ELR (cell line): ENCODE measurements around the gene TTC16.

ENCODE experiments used
- DNase-seq: peaks from one replicate; pipeline ENCODE4 v3.0.0-alpha.2; 2015; ENCODE audit warnings: low read depth

The TTC16 gene

GRCh38 chr9:127720031-127720864 is 4.4 kb downstream of the TTC16 start:
- DNase-seq, result no peak

- DNase-seq, result no peak
Observed at GRCh38 chr9:127720865-127721227, 5.0 kb downstream of the TTC16 start.

- no peak for DNase-seq
Observed at GRCh38 chr9:127721391-127721821, 5.5 kb downstream of the TTC16 start.

- DNase-seq, result no peak
Observed at GRCh38 chr9:127722055-127722745, 6.3 kb downstream of the TTC16 start.

- no peak for DNase-seq
Observed at GRCh38 chr9:127723013-127723412, 7.1 kb downstream of the TTC16 start.

GRCh38 chr9:127723444-127723843 is 7.6 kb downstream of the TTC16 start:
- DNase-seq, result peak; percentile 73

- DNase-seq, result no peak
Observed at GRCh38 chr9:127724012-127724411, 8.1 kb downstream of the TTC16 start.

GRCh38 chr9:127726871-127727270 is 11.0 kb downstream of the TTC16 start:
- no peak for DNase-seq

GRCh38 chr9:127728808-127729207 is 12.9 kb downstream of the TTC16 start:
- DNase-seq, result no peak

- no peak for DNase-seq
Observed at GRCh38 chr9:127729522-127730256, 13.8 kb downstream of the TTC16 start.

GRCh38 chr9:127730262-127730661 is 14.4 kb downstream of the TTC16 start:
- no peak for DNase-seq

GRCh38 chr9:127730799-127731410 is 15.0 kb downstream of the TTC16 start:
- DNase-seq, result no peak

- no peak for DNase-seq
Observed at GRCh38 chr9:127731938-127732337, 16.1 kb downstream of the TTC16 start.

- no peak for DNase-seq
Observed at GRCh38 chr9:127732444-127732843, 16.6 kb downstream of the TTC16 start.

GRCh38 chr9:127733614-127734013 is 17.7 kb downstream of the TTC16 start:
- DNase-seq, result no peak

GRCh38 chr9:127734247-127734746 is 18.4 kb downstream of the TTC16 start:
- no peak for DNase-seq

GRCh38 chr9:127734747-127735529 is 19.1 kb downstream of the TTC16 start, which contains the start of gene TOR2A:
TSS of gene TOR2A (minus strand) at chr9:127735294. CDS start at chr9:127735270, 24 bp downstream.
- peak; percentile 98 for DNase-seq

- no peak for DNase-seq
Observed at GRCh38 chr9:127735530-127736185, 19.8 kb downstream of the TTC16 start.

- DNase-seq, result no peak
Observed at GRCh38 chr9:127738666-127739065, 22.8 kb downstream of the TTC16 start.

- DNase-seq, result no peak
Observed at GRCh38 chr9:127739614-127740330, 23.9 kb downstream of the TTC16 start.
